Measurements from ENCODE around the gene TAGLN2. TPM values are rescaled to one million over a fixed set of nuclear protein-coding genes. Genes with fewer than 3 reads are reported as not detected.

Gene TAGLN2
- total RNA-seq, 4 donors from 2014 or later = 242 to 569 (median 258) TPM

GRCh38 chr1:159930216-159930615, 4.9 kb upstream of the TAGLN2 start:
- TF ChIP-seq CTCF (IDR thresholded peaks at IDR 0.05) = no peak
- DNase-seq (ENCODE audit: low spot score) = no peak
- no peak for ATAC-seq (ENCODE audit: low FRiP score)

- TF ChIP-seq CTCF (IDR thresholded peaks at IDR 0.05) = no peak
- ATAC-seq (ENCODE audit: low FRiP score) = no peak
- no peak for DNase-seq (ENCODE audit: low spot score)
Observed at GRCh38 chr1:159929155-159930051, 4.1 kb upstream of the TAGLN2 start.

GRCh38 chr1:159928491-159929050, 3.3 kb upstream of the TAGLN2 start:
- no peak for TF ChIP-seq CTCF (IDR thresholded peaks at IDR 0.05)

GRCh38 chr1:159927849-159928431, 2.6 kb upstream of the TAGLN2 start:
- ATAC-seq (ENCODE audit: low FRiP score) = no peak
- TF ChIP-seq CTCF (IDR thresholded peaks at IDR 0.05) = no peak
- no peak for DNase-seq (ENCODE audit: low spot score)

More at GRCh38 chr1:159928491-159929050, 3.3 kb upstream of the TAGLN2 start:
- DNase-seq (ENCODE audit: low spot score) (no peak), ATAC-seq (ENCODE audit: low FRiP score) (no peak)

GRCh38 chr1:159927211-159927848, 2.0 kb upstream of the TAGLN2 start:
- TF ChIP-seq CTCF (IDR thresholded peaks at IDR 0.05) = no peak
- ATAC-seq (ENCODE audit: low FRiP score) = no peak
- DNase-seq (ENCODE audit: low spot score) = no peak

GRCh38 chr1:159925719-159926078, 392 bp upstream of the TAGLN2 start:
- ATAC-seq (ENCODE audit: low FRiP score) (no peak), DNase-seq (ENCODE audit: low spot score) (no peak)
- TF ChIP-seq CTCF (IDR thresholded peaks at IDR 0.05) = no peak
